HPDE6-E6E7 (cell line): ENCODE data around the gene PTBP1.

ENCODE experiments used
- DNase-seq: peaks from one replicate; pipeline ENCODE4 v3.0.0; 2011; ENCODE audit warnings: missing footprints; ENCODE audit errors: extremely low spot score

The PTBP1 gene

GRCh38 chr19:772730-773436, 24.4 kb upstream of the PTBP1 start:
- DNase-seq: no peak

- no peak for DNase-seq
Measured at GRCh38 chr19:776549-776948, 20.7 kb upstream of the PTBP1 start.

GRCh38 chr19:778910-779653, 18.2 kb upstream of the PTBP1 start:
- peak; percentile 91 for DNase-seq

GRCh38 chr19:780935-781334, 16.3 kb upstream of the PTBP1 start:
- DNase-seq: no peak

GRCh38 chr19:781800-782184, 15.5 kb upstream of the PTBP1 start:
- DNase-seq: no peak

- DNase-seq: no peak
Measured at GRCh38 chr19:782185-782877, 14.9 kb upstream of the PTBP1 start.

- no peak for DNase-seq
Measured at GRCh38 chr19:782878-783668, 14.2 kb upstream of the PTBP1 start.

GRCh38 chr19:784541-784940, 12.7 kb upstream of the PTBP1 start:
- no peak for DNase-seq

- DNase-seq: no peak
Measured at GRCh38 chr19:787536-787935, 9.7 kb upstream of the PTBP1 start.

- DNase-seq: no peak
Measured at GRCh38 chr19:788686-788982, 8.6 kb upstream of the PTBP1 start.

GRCh38 chr19:788983-789700, 8.1 kb upstream of the PTBP1 start:
- no peak for DNase-seq

GRCh38 chr19:789701-790060, 7.6 kb upstream of the PTBP1 start:
- no peak for DNase-seq

- no peak for DNase-seq
Measured at GRCh38 chr19:791007-791566, 6.2 kb upstream of the PTBP1 start.

- no peak for DNase-seq
Measured at GRCh38 chr19:791567-792305, 5.5 kb upstream of the PTBP1 start.

- no peak for DNase-seq
Measured at GRCh38 chr19:792306-792885, 4.9 kb upstream of the PTBP1 start.

- DNase-seq: no peak
Measured at GRCh38 chr19:793806-794205, 3.4 kb upstream of the PTBP1 start.

- DNase-seq: no peak
Measured at GRCh38 chr19:795073-795611, 2.1 kb upstream of the PTBP1 start.

- no peak for DNase-seq
Measured at GRCh38 chr19:795691-796581, 1.3 kb upstream of the PTBP1 start.
